Stromal cell of bone marrow (primary cell): ENCODE data around the gene LHPP.
"Not testable (repeated sequence)": the region's sequence is repeated elsewhere in the genome, so short reads cannot be mapped to it uniquely, and the experiment has no call there.

Experiments used
- DNase-seq: peaks from one replicate; pipeline ENCODE4 v3.0.0-alpha.2; 2012; ENCODE audit warnings: low read depth

The LHPP gene

DNA sequence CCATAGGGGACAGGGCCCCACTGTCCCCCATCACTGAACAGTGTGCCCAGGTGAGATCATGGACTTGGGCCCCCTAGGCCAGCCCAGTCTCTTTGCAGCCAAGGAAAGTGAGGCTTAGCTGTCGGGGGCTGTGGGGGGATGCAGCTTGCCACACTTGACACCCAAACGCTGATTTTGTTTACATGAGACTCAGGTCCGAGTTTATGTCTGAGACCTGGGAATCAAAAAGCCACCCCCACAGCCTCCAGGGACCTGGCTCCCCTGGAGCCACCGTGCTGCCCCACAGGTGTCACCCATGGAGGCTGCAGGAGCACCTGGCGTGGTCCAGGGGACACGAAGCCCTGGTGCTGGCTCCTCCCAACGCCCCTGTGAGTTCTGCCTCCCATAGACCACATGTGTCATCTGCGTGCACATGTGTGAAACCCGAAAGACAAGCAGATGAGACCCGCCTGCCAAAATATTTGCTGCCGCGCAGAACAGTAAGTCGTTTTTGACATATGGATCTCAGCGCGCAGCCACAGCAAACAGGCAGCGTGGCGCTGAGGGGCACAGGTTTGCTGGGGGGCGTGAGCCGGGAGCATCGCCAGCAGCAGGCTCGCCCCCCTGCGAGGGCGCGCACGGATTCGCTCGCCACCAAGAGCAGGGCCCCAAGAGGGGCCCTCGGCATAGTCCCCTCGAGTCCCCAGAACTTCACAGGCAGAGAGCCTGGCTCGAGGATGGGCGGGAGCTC is 112.3 kb downstream of the LHPP start:
- no peak for DNase-seq

DNA sequence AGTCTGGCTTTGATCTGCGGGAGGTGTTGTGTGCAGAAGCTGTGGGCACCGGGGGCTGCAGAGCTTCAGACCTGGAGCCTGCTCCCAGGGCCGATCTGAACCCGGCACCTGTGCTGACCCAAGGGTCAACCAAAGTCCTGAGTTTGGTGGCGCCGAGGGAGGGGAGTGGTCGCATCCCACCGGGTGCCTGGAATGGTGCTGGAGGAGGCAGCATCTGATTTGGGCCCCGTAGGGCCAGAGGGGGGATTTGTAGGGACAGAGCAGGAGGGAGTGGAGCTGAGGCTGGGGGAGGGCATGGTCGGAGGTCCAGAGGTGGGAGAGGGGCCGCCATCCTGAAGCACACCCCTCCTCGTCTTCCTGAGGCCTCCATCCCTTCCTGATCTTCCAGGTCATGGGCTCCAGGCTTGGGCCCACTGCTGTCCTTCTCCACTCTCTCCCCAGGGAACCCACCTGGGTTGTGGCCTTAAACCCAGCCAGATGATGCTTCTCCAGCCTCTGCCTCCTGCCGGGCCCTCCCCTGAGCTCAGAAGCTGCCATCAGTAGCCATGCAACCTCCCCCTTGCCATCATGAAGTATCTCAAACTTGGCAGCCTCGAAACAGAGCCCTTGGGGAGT is 112.9 kb downstream of the LHPP start:
- DNase-seq, result no peak

GRCh38 chr10:124575107-124576035 is 113.7 kb downstream of the LHPP start:
- DNase-seq, result no peak

- no peak for DNase-seq
Observed at GRCh38 chr10:124576526-124577420, 115.2 kb downstream of the LHPP start.

GRCh38 chr10:124577651-124578050 is 116.0 kb downstream of the LHPP start:
- no peak for DNase-seq

- no peak for DNase-seq
Observed at GRCh38 chr10:124578231-124579010, 116.8 kb downstream of the LHPP start.

DNA sequence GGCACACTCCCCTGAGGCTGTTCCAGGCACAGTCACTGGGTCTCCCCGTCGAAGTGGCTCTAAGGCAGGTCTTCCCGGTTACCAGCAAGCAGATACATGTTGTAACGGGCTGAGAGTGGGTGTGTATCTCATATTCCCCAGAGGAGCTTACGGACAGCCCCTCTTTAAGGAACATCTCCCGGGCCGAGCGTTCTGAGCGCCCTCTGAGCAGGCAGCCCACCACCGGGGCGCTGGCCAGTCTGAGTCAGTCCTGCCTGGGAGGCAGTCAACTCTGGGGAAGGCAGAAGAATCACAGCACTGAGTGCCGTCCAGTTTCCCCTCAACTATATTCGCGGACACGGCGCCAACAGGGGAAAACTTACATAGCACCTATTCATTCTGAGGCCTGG is 117.4 kb downstream of the LHPP start:
- peak; percentile 9 for DNase-seq

GRCh38 chr10:124586142-124586541 is 124.5 kb downstream of the LHPP start:
- no peak for DNase-seq

DNA sequence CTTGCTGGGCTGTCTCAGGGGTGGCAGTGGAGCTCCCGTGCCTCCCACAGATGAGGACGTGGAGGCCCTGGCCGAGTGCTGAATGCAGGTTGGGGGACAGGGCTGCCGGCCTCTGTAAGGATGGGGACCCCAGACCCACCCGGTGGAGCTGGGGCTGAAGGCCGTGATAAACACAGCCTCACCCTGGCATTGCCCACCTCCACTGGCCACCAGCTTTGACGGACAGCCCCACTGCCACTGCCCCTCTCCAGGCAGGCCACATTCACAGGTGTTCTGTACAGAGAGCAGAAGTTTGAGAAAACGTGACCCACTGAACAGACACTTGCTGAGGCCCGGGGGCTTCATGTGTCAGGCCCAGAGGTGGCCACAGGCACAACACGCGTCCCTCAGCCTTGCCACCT is 126.2 kb downstream of the LHPP start:
- no peak for DNase-seq

- DNase-seq, result not testable (repeated sequence)
Observed at GRCh38 chr10:124588341-124588735, 126.7 kb downstream of the LHPP start.

GRCh38 chr10:124588736-124589490 is 127.3 kb downstream of the LHPP start:
- no peak for DNase-seq

GRCh38 chr10:124589491-124590041 is 127.9 kb downstream of the LHPP start:
- no peak for DNase-seq

DNA sequence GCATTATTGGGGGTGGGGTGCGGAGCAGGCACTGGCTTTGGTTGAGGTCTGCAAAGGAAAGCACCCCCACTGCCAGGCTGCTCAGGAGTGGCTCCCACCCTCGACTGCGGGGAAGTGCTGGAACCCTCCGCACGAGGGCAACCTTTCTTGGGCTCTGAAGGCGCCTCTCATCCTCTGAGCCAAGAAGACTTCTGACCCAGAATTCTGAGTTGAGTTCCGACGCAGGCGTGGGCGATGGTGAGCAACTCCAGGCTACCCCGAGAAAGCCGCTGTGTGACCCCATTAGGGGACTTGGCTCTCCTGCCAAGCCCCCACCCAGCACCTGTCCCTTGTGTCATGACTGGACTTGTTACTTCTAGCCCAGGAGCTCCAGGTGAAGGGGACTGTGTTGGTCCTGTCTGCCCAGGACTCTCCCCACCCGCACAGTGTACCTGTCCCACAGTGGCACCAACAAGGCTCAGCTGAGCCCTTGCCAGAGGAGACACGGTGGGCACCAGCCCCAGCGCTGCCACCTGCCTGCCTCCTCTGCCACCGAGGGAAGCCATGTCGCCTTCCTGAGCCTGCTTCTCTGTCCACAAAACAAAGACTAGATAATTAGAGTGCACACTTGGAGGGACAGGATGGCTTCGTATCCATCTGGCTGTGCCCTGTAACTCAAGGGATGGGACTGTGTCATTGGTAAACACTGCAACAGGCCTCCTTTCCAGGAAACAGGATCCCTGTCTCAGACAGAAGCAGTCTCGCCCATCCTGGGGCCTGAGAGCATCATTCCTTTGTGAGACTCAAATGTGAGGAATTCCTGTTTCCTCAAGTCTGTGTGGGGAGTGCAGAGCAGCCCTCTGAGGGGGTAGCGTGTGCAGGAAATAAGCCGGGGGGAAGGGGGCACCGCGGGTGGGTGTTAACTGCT is 128.8 kb downstream of the LHPP start:
- no peak for DNase-seq

GRCh38 chr10:124591123-124591495 is 129.5 kb downstream of the LHPP start:
- DNase-seq, result no peak

DNA sequence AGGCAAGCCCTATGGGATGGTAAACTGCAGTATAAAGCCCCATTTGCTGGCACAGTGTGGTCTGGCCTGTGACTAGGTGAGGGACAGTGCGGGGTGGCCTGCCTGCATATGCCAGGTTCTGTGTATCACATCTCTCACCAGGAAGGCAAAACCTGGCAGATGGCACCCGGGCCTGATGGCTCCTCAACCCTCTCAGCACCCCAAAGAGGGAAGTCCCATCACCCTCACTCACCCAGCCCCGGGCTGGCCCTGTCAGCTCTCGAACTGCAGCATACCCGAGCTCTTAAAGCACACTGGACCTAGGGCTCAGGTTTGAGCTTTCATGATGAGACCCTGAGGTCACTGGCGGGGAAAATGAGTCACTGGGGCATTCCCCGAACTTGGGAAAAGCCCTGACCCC is 130.5 kb downstream of the LHPP start:
- no peak for DNase-seq

DNA sequence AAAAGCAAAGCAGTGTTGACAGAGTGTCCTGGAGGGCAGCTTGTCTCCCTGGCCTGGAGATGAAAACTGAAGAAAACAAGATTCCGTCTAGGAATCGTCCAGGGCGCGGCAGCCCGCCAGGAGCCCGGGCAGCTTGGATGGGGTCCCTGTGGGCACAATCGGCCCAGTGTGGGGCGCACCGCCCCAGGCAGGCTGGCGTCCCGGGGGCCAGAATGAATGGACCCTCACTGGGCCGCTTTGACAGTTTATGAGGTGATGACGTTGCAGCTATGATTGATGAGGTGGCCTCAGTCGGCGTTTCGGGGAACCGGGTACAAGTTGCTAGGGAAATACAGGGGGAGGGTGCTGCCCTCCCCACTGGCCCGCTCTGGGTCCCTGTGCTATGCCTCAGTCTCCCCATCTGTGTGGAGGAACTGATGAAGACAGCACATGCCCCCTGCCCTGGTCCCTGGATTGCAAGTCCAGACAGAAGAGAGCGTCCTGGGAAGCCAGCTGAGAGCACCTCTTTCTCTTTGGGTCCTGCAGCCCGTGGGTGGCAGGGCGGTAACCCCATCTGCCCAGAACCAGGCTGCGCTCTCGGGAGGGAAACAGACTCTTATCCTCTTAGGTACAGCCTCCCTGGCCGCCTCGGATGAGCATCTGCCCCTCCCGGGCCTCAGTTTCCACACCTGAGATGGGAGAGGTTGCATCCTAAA is 131.3 kb downstream of the LHPP start:
- no peak for DNase-seq

GRCh38 chr10:124593431-124593985 is 131.9 kb downstream of the LHPP start:
- no peak for DNase-seq

DNA sequence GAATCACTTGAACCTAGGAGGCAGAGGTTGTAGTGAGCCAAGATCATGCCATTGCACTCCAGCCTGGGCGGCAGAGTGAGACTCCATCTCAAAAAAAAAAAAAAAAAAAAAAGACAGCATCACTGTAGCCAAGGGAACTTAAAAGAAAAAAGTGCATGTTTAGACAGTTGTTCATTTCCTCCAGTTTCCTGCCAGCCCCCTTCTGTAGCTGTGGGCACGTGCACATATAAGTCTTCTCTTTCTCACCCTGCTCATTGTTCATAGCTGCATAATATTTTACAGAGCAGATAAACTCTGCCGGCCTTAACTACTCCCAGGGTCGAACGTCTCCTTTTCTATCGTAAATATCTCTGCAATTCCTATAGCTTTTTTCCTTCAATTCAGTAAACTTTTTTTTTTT is 132.6 kb downstream of the LHPP start:
- no peak for DNase-seq
